Dermis blood vessel endothelial cell (primary cell): Measurements from ENCODE around the gene TRAPPC13. TPM values are rescaled to one million over a fixed set of nuclear protein-coding genes. Genes with fewer than 3 reads are reported as not detected.

Experiments used
- DNase-seq: peaks from one replicate; pipeline ENCODE4 v3.0.0; 2010
- total RNA-seq: library from RNA; depleted of rRNA; stranded (reverse); fragments of >200 nt; gene quantifications from 2 replicates; pipeline ENCODE4 v1.2.3, GENCODE V29; 2014

The TRAPPC13 gene
- total RNA-seq, 1 donor from 2014 or later = 29.3 TPM

DNA sequence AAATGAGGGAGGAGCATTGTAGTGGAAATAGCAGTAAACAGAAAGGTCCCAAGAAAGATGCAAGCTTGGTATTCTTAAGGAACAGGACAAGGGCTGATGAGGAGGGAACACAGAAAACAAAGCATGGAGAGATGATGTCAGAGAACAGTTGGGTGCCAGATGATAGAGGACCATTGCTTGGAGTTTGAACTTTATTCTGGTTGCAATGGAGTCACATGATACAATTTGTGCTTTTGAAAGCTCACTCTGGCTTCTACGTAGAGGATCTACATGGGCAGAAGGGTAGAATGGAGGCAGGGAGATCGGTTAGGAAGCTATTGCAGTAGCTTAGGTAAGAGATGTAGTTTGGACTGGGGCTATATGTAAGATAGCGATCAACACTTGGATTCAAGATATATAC is 57.3 kb downstream of the TRAPPC13 start:
- DNase-seq = no peak

DNA sequence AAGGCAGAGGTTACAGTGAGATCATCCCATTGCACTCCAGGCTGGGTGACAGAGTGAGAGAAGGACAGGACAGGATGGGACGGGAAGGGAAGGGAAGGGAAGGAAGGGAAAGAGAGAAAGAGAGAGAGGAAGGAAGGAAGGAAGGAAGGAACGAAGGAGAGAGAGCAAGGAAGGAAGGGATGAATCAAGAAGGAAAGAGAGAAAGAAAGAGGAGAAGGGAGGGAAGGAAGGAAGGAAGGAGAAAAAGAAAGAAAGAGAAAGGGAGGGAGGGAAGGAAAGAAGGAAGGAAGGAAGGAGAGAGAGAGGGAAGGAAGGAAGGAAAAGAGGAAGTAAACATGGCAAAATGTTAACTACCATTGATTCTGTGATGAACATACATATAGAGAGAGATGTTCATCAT is 68.3 kb downstream of the TRAPPC13 start:
- DNase-seq = no peak

DNA sequence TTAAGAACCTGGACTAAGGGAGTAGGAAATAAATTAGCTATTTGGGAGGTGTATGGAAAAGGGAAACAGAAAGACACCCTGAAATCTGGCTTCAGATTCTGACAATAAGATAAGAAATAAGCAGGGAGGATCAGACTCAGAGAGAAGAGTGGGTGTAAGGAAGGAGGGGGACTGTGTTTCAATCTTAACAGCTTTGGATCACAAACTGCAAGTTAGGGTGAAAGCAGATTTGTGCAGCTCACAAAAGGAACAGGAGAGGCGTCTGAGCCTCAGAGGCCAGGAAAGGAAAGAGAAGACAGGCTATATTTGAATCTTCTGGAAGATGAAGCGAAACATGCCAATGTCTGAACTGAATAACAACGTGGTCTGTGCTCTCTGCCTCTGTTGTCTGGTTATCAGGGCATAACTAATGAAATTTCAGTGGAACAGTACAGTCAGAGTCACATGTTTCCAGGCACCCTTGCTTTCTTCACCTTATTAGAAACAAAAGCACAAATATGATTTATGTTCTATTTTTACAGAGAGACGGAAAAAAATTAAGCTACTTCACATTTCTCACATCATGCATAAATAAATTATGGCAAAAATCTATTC is 70.4 kb downstream of the TRAPPC13 start:
- DNase-seq = no peak

DNA sequence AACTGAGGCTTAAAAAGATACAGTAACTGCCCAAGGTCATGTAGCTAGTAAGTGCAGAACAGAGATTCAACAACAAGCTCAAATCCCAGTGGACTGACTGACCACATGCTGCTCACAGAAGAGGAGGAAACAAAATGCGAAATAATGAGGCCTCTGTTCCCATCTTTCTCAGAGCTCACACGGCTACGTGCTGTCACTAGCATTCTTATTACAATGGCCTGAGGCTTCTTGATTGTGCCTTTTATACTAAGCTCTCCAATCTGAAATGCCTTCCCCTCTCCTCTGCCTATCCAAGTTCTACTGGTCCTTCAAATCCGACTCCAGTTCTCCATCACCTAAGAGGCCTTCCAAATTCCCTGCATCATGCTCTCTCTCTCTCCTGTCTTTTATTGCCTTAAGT is 71.1 kb downstream of the TRAPPC13 start:
- DNase-seq = no peak

DNA sequence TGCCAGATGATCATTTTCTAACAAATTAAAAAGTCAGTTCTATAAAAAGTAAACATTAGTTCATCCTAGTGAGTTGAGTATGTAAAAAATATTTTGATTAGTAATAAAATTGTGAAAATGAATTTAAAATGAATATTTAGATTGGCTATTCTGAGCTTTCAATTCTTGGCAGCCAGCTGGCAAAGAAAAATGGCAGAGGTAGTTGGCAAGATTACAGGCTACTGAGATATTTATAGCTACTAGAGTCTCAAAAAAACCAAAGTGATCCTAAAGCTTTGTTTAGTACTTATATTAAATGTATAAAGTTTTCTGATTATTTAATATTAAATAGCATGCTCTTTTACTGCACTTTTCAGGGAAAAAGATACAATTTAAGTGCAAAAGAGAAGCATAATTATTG is 72.1 kb downstream of the TRAPPC13 start:
- DNase-seq = no peak

DNA sequence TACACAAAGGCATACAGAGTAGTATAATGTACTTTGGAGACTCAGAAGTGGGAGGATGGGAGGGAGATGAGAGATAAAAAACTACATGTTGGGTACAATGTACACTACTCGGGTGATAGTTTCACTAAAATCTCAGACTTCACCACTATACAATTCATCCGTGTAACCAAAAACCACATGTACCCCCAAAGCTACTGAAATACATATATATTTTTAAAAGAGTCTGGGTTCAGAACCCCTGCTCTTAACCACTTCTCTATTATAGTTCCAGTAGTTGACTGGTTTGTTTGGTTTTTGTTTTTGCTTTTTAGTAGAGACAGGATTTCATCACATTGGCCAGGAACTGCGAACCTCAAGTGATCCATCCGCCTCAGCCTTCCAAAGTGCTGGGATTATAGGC is 74.5 kb downstream of the TRAPPC13 start:
- DNase-seq = no peak

DNA sequence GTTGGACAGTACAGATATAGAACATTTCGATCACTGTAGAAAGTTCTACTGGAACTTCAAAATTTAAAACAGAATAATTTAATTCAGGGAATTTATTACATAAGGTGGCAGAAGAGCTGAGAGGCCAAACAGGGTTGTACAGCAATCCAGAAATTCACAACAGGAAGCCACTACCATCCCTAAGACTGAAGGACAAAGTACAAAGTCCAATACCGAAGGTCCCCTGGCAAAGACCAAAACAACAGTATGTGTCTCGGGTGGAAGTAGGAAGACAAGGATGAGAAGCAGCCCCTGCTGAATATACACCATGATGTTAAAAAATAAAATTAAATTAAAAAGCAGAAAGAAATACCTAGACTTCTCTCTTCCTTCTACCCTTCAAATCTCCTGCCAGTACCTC is 77.2 kb downstream of the TRAPPC13 start:
- DNase-seq = no peak

DNA sequence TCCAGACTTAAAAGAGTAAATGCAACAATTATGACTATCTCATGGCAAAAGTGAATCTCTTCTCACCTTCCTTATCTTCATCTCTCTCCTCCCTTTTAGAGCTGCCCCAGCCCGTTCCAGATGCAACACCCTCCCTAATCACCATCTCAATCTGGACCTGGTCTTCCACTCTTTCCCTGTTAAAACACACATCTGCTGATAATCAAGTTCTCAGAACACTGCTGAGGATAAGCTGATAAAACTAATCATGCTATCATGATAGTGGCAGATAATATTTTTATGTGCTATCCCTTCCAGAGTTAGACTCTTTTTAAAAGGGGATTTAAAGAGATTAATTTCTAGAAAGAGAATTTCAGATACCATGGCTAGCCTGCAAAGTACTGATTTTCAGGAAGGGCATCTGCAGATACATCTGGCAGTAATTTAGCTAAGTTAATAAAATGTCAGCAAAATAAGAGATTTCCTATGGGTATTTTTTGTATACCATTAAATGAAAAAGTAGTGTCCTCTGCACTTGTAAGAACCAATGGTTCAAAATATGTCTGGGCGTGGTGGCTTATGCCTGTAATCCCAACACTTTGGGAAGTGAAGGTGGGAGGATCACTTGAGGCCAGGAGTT is 79.9 kb downstream of the TRAPPC13 start:
- no peak for DNase-seq

DNA sequence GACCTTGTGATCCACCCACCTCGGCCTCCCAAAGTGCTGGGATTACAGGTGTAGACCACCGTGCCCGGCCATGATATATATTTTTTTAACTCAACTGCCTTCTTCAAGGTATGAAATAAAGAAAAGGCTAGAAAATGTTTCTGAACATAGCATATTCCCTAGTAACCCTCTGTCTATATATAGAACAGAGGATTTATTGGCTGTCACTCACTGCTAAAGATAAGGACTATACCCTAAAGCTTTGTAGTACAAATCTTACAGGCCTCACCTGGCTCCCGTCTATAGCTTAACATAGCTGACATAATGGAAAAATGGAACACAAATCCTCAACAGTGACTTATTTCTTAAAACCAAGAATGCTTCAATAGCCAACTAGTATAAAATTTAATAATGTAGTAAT is 82.8 kb downstream of the TRAPPC13 start:
- DNase-seq = no peak

DNA sequence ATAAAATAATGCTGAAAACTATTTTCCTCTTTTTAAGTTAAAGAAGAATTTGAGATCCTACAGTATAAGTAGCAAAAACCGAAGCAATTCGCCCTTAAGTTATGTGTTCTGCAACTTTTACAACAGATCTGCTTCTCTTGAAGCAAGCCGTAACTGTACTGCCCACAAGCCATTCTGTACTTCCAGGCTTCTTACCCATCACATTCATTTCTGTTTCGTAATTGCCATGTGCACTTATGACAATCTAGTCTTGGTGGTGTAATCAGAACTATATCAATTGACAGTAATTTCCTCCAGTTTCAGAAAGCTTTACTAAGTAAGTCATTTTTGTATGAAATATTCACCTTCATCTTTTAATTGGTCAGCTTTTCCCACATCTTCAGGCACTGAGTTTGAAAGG is 83.3 kb downstream of the TRAPPC13 start:
- no peak for DNase-seq

Other genes starting within 250 kb of the TRAPPC13 start
- 47.0 and 52.4 TPM in 2 replicates for gene ADAMTS6, start 143.1 kb upstream of the TRAPPC13 start, total RNA-seq
- gene CENPK, start 61.9 kb upstream of the TRAPPC13 start, total RNA-seq = 14.3 and 26.6 TPM in 2 replicates
- 49.5 and 53.6 TPM in 2 replicates for gene PPWD1, start 61.7 kb upstream of the TRAPPC13 start, total RNA-seq
- gene TRIM23, start 694 bp upstream of the TRAPPC13 start, total RNA-seq = 21.4 and 24.7 TPM in 2 replicates
- 4.0 and 6.3 TPM in 2 replicates for gene SHLD3, start within 50 bp of the TRAPPC13 start, total RNA-seq
- gene SGTB, start 97.1 kb downstream of the TRAPPC13 start, total RNA-seq = 12.1 and 20.1 TPM in 2 replicates
- gene NLN, start 97.2 kb downstream of the TRAPPC13 start, total RNA-seq = 40.2 and 78.3 TPM in 2 replicates